ENCODE data around the gene MBD5.

DNA sequence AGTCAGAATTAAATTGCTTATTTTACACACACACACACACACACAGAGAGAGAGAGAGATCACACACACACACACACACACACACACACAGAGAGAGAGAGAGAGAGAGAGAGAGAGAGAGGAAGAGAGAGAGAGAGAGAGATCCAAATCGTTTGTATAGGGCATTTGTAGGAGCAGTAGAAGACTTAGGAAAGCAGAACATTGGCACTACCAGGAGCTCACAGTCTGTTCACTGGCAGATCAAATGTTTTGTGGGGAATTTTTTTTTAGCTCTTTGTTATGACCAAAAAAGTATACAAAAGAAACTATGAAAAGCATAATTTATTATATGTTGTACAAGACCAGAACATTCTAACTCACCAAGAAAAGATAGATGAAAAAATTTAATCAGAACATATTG, 81.8 kb downstream of the MBD5 start:
- no peak for TF ChIP-seq GATA2 (IDR thresholded peaks at IDR 0.05; ENCODE audit: low read depth, low read length)
- TF ChIP-seq GATA3 (IDR thresholded peaks at IDR 0.05; ENCODE audit: low read depth, low read length) = no peak

All from SH-SY5Y (cell line).